Ishikawa (cell line): ENCODE measurements around the gene FAM162A.

ENCODE experiments used
- CREB1 ChIP-seq: IDR thresholded peaks from 2 replicates; pipeline ENCODE4 v1.6.1; 2012; ENCODE audit warnings: low read depth
- REST ChIP-seq: IDR thresholded peaks from 2 replicates; pipeline ENCODE4 v1.6.1; 2012; ENCODE audit warnings: low read depth, mild to moderate bottlenecking

- TF ChIP-seq CREB1 (no peak), REST (no peak)
These were observed 25.9 kb upstream of the FAM162A start for GRCh38 chr3:122357828-122358702.
